Embryonic facial prominence (tissue), 1 donor: Measurements from ENCODE around the gene EFCAB9.

Experiments
- DNase-seq: peaks from one replicate; pipeline ENCODE4 v3.0.0-alpha.2; 2016; ENCODE audit errors: extremely low spot score

EFCAB9 gene

DNA sequence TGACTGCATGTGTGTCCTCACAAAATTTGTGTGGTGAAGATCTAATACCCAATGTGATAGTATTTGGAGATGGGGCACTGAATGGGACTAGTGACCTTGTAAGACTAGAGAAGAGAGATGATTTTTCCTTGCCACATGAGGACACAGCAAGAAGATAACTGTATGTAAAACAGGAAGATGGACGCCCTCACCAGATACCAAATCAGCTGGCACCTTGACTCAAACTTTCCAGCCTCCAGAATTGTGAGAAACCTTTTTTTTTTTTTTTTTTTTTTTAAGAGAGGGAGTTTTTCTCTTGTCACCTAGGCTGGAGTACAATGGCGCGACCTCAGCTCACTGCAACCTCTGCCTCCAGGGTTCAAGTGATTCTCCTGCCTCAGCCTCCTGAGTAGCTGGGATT lies 49.3 kb downstream of the EFCAB9 start:
- DNase-seq = no peak

DNA sequence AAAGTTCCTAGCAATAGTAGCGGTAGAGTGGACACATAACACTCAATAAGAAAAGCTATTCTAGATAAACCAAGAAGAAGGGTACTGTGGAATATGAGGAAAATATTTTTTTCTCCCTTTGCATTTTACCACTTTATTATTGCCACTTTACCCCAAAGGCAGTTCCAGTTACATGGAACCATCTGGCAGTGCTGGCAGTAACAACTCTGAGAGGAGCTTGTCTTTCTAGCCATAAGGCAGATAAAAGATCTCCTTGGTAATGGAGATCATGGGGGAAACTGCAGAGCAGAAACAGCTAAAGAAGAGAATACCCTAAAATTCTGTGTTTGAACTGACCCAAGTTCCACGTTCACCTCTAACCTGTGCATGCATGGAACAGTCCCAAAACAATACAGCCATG lies 51.1 kb downstream of the EFCAB9 start:
- DNase-seq = no peak

DNA sequence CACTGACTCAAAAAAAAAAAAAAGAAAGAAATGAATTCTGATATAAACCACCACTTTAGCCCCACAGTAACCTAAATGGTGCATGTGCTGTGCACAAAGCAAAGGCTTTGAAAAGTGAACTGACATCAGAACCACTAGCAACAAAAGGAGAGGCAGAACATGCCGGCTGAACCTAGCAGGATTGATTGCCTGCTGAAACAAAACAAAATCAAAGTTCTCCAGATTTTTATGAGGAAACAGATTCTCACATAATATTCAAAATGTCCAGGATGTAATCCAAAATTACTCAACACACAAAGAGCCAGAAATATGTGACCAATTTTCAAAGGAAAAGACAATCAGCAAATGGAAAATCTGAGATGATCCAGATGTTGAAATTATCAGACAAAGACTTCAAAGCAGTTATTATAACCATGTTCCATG lies 51.7 kb downstream of the EFCAB9 start:
- DNase-seq = no peak

DNA sequence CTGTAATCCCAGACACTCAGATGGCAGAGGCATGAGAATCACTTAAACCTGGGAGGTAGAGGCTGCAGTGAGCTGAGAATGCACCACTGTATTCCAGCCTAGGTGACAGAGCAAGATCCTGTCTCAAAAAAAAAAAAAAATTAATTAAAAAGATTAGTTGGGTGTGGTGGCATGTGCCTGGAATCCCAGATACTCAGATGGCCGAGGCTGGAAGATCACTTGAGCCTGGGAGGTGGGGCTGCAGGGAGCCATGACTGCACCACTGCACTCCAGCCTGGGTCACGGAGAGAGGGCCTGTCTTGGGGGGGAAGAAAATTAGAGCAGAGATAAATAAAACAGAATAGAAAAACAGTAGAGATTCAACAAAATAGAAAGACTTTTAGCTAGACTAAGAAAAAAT lies 54.7 kb downstream of the EFCAB9 start:
- no peak for DNase-seq

DNA sequence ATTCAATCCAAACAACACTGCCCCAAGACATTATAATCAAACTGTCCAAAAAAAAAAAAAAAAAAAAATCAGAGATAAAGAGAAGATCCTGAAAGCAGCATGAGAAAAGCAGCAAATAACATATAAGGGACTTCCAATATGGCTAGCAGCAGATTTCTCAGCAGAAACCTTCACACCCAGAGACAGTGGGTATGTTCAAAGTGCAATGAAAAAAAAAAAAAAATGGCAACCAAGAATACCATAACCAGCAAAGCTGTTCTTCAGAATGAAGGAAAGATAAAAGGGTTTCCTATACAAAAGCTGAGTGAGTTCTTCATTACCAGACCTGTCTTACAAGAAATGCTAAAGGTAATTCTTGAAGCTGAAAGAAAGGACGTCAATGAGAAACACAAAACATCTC lies 57.4 kb downstream of the EFCAB9 start:
- DNase-seq = no peak

DNA sequence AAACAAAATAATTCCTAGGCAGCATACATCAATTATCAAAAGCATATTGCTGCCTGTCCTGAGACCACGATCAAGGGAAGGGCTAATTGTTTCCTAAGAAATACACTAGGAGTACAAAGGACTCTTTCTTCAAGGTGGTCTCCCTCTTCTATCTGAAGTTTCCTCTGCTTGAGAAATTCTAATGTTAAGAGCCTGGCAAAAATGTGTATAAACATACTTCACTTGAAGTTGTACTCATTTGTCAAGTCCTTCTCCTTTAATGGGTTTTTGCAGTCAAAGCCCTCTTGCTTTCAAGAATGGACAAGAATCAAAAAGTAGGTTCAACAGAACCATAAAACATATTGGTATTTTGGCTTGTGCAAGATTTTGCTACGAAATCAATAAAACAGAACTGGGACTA lies 58.5 kb downstream of the EFCAB9 start:
- DNase-seq = no peak
